WERI-Rb-1 (cell line): ENCODE results near the gene GPC3.

Experiments used
- DNase-seq: peaks from one replicate; pipeline ENCODE4 v3.0.0-alpha.2; 2020
- H3K27ac ChIP-seq: fragments of 250-450 bp; sonication (Bioruptor Pico); 2 replicates; pipeline ENCODE4 v1.5.1; 2020; ENCODE audit warnings: mild to moderate bottlenecking, moderate library complexity
- H3K27me3 ChIP-seq: fragments of 250-450 bp; sonication (Bioruptor Pico); 2 replicates; pipeline ENCODE4 v1.5.1; 2021; ENCODE audit warnings: mild to moderate bottlenecking, low read depth, moderate library complexity; ENCODE audit not compliant: insufficient read depth, severe bottlenecking
- H3K36me3 ChIP-seq: fragments of 250-450 bp; sonication (Bioruptor Pico); 2 replicates; pipeline ENCODE4 v1.5.1; 2020; ENCODE audit warnings: mild to moderate bottlenecking, moderate library complexity
- H3K4me3 ChIP-seq: 2 replicates; pipeline ENCODE4 v1.5.1; 2011; ENCODE audit warnings: low read depth, mild to moderate bottlenecking, control low read depth, low read length
- H3K9me3 ChIP-seq: fragments of 250-450 bp; sonication (Bioruptor Pico); 2 replicates; pipeline ENCODE4 v1.5.1; 2021; ENCODE audit warnings: mild to moderate bottlenecking, moderate library complexity; ENCODE audit not compliant: severe bottlenecking
- TF ChIP-seq, protein P1 (sequence below): IDR thresholded peaks from 2 replicates; pipeline ENCODE4 v1.5.1; 2011; ENCODE audit warnings: low read depth, mild to moderate bottlenecking, control low read depth, inconsistent platforms, low read length

The GPC3 gene

GRCh38 chrX:133601116-133601515 is 384.3 kb downstream of the GPC3 start:
- DNase-seq: no peak
- H3K27me3 ChIP-seq: peaks cover 59% of the 10 kb centered on the region
- no peaks in the 10 kb centered on the region for H3K9me3 ChIP-seq
- no peak overlapping the region for H3K27ac ChIP-seq
- no peak overlapping the region for H3K4me3 ChIP-seq
- TF ChIP-seq, protein P1, sequence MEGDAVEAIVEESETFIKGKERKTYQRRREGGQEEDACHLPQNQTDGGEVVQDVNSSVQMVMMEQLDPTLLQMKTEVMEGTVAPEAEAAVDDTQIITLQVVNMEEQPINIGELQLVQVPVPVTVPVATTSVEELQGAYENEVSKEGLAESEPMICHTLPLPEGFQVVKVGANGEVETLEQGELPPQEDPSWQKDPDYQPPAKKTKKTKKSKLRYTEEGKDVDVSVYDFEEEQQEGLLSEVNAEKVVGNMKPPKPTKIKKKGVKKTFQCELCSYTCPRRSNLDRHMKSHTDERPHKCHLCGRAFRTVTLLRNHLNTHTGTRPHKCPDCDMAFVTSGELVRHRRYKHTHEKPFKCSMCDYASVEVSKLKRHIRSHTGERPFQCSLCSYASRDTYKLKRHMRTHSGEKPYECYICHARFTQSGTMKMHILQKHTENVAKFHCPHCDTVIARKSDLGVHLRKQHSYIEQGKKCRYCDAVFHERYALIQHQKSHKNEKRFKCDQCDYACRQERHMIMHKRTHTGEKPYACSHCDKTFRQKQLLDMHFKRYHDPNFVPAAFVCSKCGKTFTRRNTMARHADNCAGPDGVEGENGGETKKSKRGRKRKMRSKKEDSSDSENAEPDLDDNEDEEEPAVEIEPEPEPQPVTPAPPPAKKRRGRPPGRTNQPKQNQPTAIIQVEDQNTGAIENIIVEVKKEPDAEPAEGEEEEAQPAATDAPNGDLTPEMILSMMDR: no peak
- H3K36me3 ChIP-seq: no peaks in the 10 kb centered on the region

GRCh38 chrX:133600536-133600935 is 384.9 kb downstream of the GPC3 start:
- TF ChIP-seq, protein P1: no peak
- DNase-seq: no peak
- no peak overlapping the region for H3K4me3 ChIP-seq
- H3K27ac ChIP-seq: no peak overlapping the region
- peaks cover 61% of the 10 kb centered on the region for H3K27me3 ChIP-seq
- H3K9me3 ChIP-seq: no peaks in the 10 kb centered on the region
- no peaks in the 10 kb centered on the region for H3K36me3 ChIP-seq

DNA sequence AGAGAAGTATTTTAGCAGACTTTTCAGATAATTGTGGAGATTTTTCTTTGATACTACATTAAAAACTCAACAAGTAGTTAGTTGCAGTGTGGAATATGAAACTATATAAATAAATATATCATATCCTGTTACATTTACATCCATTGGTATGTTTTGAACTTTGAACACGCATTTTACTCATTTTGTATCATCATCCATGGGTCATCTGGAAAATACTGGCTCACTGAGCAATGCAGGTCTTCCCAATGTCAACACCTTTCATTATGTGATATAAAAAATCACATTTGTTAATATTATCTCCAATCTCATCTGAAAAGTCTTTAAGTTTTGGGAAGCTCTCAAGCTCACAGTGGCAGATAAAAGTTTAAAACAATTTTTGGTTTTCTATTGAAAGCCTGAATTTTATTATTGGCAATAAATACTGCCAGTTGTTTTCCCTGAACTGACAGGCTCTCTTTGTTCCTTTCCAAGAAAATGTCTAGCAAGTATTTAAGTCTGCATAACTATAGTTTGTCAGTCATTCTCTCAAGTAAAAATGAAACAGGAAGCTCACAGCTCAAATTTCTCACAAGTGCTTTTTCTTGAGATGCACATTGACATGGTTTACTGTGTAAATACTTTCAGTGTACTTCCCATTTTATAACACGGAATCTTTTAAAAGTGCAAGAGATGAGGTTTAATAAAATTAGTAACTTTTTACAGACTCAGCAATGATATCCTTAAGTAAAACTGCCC is 386.6 kb downstream of the GPC3 start:
- Histone ChIP-seq H3K36me3 (no peaks in the 10 kb centered on the region), H3K27me3 (peaks cover 67% of the 10 kb centered on the region), H3K27ac (no peak overlapping the region), H3K4me3 (no peak overlapping the region), H3K9me3 (no peaks in the 10 kb centered on the region)
- TF ChIP-seq, protein P1: no peak
- no peak for DNase-seq

DNA sequence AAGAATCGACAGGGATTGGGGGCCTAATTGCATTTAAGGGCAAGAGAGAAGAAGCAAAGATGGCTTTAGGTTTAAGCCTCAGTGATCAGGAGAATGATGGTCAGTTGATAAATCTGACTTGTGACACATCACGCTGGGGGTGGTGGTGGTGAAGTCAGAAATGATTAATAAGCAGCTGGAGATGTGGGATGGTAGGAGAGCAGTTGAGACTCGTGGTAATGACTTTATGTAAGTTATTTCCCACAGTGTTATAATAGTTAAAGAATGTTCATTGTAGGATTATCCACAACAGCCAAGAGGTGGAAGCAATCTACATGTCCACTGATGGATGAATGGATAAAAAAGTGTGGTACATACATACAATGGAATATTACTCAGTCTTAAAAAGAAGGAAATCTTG is 391.2 kb downstream of the GPC3 start:
- H3K27me3 ChIP-seq: peaks cover 63% of the 10 kb centered on the region
- no peak overlapping the region for H3K4me3 ChIP-seq
- H3K9me3 ChIP-seq: no peaks in the 10 kb centered on the region
- TF ChIP-seq, protein P1: no peak
- DNase-seq: no peak
- H3K36me3 ChIP-seq: no peaks in the 10 kb centered on the region
- no peak overlapping the region for H3K27ac ChIP-seq

DNA sequence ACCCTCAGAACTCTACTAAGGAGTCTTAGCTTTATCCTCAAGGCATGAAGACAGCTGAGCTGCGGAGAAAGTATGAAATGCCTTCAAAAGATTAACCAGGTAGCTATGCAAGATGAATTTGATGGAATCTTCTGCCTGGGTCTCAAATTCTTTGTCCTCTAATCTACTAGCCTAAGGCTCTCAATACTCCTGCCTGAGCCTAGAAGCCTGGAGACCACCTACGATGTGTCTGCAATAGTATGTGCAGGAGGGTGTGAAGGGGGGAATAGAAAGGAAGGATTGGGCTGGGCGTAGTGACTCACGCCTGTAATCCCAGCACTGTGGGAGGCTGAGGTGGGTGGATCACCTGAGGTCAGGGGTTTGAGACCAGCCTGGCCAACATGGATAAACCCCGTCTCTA is 391.9 kb downstream of the GPC3 start:
- TF ChIP-seq, protein P1: no peak
- no peak overlapping the region for H3K27ac ChIP-seq

More for the DNA sequence above, 391.9 kb downstream of the GPC3 start:
- DNase-seq: no peak
- H3K9me3 ChIP-seq: no peaks in the 10 kb centered on the region
- H3K36me3 ChIP-seq: no peaks in the 10 kb centered on the region
- peaks cover 63% of the 10 kb centered on the region for H3K27me3 ChIP-seq
- no peak overlapping the region for H3K4me3 ChIP-seq
